C4-2B (cell line): ENCODE measurements around the gene NCAM2.

Source experiments
- ZFX ChIP-seq: fragments of 450-650 bp; IDR thresholded peaks from 2 replicates; pipeline ENCODE4 v1.6.1; 2017
- TF ChIP-seq, protein P1 (sequence below): fragments of 450-650 bp; conservative IDR thresholded peaks from 2 replicates; pipeline ENCODE4 v1.5.1; 2017; ENCODE audit warnings: mild to moderate bottlenecking

DNA sequence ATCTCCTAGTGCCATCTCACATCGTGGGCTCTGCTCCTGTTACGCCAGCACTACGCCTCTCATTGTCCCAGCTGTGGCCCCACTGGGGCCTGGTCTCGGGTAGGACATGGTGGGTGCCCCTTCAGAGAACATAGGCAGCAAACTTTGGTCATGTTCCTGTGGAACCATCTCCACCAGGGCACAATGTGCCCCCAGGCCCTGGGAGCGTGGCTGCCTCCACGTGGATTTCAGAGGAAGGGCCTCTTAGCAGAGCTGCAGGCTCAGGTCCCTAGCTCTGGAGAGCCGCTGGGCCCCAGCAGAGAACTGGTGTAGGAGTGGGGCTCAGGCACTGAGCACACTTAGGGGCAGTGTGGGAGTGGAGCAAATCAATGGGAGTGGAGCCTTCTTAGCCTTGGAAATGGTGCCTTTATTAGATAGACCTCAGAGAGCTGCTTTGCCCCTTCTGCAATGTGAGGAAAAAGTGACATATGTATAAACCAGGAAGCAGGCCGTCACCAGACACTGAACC is 460.0 kb downstream of the NCAM2 start:
- TF ChIP-seq, protein P1, sequence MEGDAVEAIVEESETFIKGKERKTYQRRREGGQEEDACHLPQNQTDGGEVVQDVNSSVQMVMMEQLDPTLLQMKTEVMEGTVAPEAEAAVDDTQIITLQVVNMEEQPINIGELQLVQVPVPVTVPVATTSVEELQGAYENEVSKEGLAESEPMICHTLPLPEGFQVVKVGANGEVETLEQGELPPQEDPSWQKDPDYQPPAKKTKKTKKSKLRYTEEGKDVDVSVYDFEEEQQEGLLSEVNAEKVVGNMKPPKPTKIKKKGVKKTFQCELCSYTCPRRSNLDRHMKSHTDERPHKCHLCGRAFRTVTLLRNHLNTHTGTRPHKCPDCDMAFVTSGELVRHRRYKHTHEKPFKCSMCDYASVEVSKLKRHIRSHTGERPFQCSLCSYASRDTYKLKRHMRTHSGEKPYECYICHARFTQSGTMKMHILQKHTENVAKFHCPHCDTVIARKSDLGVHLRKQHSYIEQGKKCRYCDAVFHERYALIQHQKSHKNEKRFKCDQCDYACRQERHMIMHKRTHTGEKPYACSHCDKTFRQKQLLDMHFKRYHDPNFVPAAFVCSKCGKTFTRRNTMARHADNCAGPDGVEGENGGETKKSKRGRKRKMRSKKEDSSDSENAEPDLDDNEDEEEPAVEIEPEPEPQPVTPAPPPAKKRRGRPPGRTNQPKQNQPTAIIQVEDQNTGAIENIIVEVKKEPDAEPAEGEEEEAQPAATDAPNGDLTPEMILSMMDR, result no peak
- no peak for TF ChIP-seq ZFX
